Activated CD8-positive, alpha-beta memory T cell treated with anti-CD3 and anti-CD28 coated beads for 1 hour (primary cell): ENCODE results near the gene MGAT5.

Experiments
- DNase-seq, 2 donors: peaks; one replicate each; pipeline ENCODE4 v3.0.0-alpha.2; 2020; ENCODE audit warnings: low read depth in 1 of 2; ENCODE audit errors: extremely low read depth in 1 of 2

The MGAT5 gene

DNA sequence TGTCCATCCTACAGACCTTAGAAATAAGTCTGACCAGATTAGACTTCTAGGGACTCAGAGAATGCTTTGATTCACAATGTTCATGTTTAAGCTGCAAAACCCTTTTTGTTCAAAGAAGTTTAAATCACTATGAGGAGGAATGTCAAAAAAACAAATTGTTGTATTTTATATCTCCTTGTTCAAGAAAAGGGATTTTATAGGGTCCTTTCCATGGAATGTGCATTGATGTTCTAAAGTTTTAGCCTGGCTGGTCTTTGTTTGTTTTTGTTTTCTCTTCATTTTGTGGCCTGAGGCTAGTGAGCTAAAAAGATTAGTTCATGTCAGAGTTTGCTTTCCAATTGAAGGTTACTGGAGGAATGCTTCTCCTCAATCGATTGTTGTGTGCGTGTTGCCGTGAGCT is 77.2 kb downstream of the MGAT5 start:
- DNase-seq, result no peak

DNA sequence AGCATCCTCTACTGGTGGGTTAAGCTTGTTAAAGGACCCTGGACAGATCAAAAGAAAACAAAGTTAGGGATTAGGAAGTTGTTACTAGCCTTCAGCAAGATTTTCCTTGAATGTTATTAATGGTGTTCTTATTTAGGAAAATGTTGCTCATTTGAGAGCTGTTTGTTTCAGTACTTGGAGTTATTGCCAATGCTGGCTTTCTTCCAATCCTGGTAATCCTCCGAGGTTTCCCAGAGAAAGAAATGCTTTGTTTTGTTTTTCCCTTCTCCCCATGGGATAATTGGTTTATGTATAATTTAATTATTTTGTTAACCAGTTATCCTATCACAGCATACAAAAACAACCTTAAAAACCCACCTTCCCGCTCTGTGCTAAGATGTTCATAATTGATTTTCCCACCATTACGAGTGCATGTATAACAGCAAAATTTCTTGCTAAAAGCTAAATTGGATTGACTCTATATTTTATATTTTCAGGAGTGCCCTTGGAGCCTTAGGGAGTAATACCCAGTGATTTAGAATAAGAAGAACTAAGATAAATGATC is 79.8 kb downstream of the MGAT5 start:
- DNase-seq, result no peak

DNA sequence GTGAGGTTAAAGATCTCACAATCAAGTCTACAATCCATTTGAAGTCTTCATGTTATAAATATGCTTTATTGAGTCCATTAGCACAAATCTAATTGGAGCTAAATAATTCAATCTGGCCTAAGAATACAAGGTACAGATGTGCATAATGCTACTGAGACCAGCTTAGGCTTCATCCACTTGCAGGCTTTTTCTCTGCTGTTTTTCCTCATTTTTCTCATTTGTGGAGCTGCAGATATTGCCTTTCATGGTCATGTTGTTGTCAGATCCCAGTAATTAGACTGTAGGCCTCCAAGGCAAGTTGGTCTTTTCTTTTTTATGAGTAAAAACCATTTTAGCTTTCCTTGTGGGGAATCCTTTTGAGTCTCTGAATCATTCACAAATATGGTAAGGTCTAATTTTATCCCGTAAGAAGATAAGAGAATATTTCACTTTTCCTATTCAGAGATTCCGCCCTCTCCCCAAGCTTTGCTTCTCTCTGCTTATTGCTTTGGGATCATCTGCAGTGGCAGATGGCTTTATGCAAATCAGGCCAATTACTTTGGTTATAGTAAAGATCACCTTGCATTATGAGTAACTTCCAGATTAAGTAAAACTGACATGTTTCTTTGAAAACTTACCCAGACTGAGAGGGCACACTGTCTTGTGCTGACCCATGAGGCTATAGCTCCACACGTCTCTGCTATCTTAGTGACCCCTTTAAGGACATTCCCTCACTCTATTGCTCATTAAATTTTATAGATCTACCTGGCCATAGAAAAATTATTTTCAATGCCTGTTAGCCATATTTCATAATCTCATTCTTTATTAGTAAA is 80.9 kb downstream of the MGAT5 start:
- no peak for DNase-seq

DNA sequence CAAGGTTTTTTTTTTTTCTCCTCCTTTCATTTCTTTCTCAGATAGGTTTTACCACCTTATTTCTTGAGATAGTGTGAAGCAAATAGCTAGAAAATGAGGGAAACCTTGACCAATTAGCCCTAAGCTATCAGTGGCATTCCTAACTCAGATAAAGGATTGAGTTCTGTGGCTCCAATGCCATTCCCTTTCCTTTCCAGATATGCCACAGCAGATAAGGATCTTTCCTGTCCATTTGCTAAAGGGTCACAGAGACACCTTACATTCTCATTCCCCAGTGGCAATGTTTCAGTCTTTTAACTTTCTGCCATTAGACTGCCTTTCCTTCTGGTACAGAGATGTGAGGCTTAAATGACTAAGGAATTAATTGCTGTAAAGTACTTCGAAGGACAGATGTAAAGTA is 81.7 kb downstream of the MGAT5 start:
- DNase-seq, result no peak

- no peak for DNase-seq
Measured at GRCh38 chr2:134336352-134336751, 82.5 kb downstream of the MGAT5 start.

DNA sequence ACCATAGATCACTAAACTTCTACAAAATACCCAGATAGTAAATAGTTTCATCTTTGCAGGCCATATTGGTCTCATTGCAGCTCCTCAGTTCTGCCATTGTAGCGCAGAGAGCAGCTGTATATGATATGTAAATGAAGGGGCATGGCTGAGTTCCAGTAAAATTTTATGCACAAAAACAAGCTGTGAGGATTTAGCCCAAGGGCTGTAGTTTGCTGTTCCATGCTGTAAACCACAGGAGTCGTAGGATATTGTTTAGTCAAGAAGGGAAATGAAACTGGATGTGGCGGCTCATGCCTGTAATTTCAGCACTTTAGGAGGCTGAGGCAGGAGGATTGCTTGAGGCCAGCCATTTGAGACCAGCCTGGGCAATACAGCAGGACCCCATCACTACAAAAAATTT is 83.0 kb downstream of the MGAT5 start:
- DNase-seq, result no peak

GRCh38 chr2:134337631-134338030 is 83.8 kb downstream of the MGAT5 start:
- DNase-seq, result no peak

DNA sequence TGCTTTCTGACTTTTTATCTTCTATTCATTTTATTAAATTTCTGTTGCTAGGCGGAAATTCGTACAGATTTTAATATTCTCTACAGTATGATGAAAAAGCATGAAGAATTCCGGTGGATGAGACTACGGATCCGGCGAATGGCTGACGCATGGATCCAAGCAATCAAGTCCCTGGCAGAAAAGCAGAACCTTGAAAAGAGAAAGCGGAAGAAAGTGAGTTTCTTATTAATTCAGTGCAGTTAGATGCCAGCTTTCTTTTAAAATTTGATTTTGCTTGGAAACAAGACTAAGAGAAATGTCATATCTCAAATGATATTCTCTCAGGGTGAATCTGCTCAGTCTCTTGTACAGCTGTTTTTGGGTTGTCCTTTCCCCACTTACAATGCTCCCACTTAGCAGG is 84.3 kb downstream of the MGAT5 start:
- DNase-seq, result no peak

DNA sequence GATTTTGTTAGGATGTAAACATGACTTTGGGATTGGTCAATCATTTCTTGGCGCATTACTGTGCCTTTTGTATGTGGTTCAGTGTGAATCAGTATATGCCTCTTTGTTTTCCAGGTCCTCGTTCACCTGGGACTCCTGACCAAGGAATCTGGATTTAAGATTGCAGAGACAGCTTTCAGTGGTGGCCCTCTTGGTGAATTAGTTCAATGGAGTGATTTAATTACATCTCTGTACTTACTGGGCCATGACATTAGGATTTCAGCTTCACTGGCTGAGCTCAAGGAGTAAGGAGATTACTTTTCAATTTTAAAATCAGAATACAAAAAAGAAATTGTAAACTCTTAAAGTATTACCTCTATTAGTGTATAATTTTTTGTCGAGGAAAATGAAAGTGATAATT is 87.6 kb downstream of the MGAT5 start:
- DNase-seq, result no peak

DNA sequence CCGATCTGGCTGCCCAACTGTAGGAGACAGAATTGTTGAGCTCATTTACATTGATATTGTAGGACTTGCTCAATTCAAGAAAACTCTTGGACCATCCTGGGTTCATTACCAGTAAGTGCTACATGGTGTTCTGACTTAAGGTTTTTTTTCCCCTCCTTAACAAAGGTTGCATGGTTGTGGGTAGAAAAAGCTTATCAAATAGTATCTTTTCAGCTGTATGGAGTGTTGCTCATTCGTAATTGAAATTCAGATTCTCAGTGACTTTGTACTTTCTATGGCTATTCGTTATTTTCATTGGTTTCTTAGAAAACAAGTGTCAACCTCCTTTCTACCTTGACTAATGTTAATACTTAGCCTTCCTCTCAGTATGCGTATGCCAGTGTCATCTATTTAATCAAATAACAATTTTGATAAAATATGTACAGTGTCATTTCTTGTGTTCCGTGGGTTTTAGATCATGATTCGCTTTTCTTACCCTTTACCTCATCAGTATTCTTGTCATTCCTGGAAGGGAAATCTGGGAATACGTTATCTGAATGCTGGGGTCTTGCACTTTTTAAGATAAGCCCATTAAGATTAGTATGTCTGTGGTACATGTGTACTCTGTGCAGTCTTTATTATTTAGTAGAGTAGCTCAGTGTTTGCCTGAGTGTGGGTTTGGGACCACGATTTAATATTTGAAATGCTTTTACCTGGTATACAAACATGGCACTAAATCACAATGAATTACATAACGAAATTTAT is 91.3 kb downstream of the MGAT5 start:
- DNase-seq, result no peak

- no peak for DNase-seq
Measured at GRCh38 chr2:134346141-134346540, 92.3 kb downstream of the MGAT5 start.

DNA sequence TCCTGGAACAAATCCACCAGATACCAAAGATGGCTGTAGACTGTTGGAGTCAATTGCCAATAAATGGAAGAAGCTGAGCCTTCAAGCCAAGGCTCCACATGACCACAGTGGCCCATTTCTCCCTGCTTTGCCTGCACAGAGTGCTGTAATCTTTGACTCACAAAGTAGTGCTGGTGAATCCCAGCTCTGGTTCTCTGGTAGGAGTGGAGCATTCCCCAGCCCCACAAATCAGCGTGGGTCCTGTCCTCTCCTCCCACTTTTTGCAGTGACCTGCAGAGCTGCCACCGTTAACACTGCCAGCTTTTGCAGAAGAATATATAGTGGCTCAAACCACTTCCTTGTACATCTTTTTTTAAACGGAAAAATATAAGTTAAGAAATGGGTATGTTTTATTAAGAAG is 93.9 kb downstream of the MGAT5 start:
- DNase-seq, result no peak

DNA sequence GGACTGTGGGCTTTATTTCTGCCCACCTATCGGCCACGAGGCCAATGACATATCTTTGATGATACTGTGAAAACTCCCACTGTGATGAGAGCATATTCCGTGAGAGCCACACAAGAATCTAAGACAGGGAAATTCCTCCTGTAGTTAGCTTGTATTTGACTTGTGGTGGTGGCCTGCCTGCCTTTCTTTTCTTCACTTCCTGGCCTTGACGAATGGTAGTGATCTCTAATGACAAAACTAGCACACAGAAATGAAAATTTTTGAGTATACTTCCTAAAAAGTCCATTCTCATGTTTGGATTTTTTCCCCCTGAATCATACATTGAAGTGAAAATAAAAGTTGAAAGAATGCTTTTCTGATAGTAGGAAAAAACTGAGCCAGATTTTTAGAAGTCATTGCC is 94.4 kb downstream of the MGAT5 start:
- DNase-seq, result no peak

- no peak for DNase-seq
Measured at GRCh38 chr2:134348760-134349159, 94.9 kb downstream of the MGAT5 start.

DNA sequence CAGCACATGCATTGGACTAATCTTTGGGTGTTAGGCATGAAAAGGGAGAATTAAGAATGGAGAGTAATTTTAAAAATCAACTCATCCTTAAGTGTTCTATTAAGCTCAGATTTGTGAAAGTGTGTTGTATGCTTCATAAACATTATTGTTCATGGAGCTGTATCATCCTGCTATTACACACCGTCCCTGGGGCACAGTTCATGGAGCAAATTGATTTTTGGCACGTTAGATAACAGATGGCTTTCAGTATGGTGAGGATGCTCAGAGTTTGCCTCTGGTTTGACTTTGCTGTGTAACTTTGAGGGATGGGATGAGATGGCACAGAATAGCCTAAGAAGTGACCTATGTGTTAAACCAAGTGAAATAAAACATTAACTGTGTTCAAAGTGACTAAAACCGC is 97.1 kb downstream of the MGAT5 start:
- DNase-seq, result no peak

DNA sequence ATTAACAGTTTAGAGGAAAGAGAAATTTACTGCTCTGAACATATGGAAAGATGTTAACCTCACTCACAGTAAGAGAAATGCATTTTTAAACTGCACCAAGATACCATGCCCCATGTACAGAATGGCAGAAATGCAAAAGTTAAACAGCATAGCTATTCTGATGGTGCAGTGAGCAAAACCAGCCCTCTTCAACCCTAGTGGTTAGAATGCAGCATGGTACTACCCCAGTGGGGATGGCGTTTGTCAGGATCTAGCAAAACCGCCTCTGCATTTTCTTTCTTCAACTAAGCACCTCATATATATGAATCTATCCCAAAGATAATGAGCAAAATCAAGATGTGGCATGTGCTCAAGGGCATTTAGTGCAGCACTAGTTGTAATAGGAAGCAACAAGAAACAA is 98.0 kb downstream of the MGAT5 start:
- DNase-seq, result no peak

GRCh38 chr2:134352844-134353243 is 99.0 kb downstream of the MGAT5 start:
- DNase-seq, result no peak

- no peak for DNase-seq
Measured at GRCh38 chr2:134354611-134355010, 100.7 kb downstream of the MGAT5 start.

GRCh38 chr2:134357814-134358213 is 103.9 kb downstream of the MGAT5 start:
- no peak for DNase-seq

GRCh38 chr2:134359367-134360081 is 105.7 kb downstream of the MGAT5 start:
- DNase-seq, result no peak

DNA sequence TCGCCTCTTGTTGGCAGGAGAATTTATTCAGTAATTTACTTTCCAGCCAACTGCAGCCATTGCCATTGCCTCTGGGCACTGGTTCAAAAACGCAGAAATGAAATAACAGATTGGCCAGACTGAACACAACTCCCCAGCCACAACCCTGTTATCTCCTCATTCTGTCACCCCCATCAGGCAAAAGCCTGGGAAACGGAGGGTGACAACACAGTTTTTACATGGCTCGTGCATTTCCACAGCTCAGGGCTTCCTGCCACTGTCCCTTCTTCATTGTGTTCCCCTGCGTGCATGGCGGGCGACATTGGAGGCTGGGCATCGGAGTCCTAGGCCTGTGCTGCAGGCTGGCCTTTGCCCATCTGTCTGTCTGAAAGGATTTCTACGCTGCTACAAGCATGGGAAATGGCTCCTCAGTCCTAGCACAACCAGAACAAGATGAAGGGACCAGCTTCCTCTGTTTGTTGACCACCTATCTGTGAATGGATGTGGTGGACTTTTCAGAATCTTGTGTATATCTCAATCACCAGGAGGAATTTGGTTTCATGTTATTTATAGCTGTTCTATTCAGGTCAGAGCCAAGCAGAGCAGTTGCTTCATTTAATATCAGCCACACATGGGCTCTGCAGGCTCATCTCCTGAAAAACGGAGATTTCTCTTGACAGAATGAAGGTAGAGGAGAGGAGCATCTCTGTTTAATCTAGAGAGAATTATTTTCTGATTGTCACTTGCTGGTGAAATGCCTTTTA is 107.0 kb downstream of the MGAT5 start:
- no peak for DNase-seq
